ENCODE measurements around the gene VN1R4.
A peak's percentile ranks its signal among the peaks of the same experiment; 100 is the strongest.
"Not testable (repeated sequence)": the region's sequence is repeated elsewhere in the genome, so short reads cannot be mapped to it uniquely, and the experiment has no call there.

Gene VN1R4, protein sequence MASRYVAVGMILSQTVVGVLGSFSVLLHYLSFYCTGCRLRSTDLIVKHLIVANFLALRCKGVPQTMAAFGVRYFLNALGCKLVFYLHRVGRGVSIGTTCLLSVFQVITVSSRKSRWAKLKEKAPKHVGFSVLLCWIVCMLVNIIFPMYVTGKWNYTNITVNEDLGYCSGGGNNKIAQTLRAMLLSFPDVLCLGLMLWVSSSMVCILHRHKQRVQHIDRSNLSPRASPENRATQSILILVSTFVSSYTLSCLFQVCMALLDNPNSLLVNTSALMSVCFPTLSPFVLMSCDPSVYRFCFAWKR

DNA sequence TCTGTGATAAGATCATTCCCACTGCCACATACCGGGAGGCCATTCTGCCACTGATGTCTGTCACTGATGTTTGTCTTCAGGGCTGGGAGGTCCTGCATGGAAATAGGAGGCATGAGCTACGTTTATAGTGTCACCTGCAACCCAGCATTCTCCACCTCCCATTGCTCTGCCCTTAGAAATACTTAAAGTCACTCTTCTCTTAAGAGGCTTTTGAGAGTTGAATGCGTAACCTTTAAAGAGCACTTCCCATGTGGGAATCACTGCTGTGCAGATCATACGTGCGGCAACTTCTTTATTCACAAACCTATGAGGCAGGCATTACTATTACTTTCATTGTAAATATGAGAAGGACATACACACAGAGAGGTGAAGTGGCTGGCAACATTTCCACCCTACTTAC, at the start of gene VN1R4:
VN1R4 (minus strand) TSS at position 101 of the 400 bp plus-strand sequence; CDS start at position 43, 58 bp downstream.
- DNase-seq (ENCODE audit: low read depth in 2 of 2): not testable (repeated sequence)

- DNase-seq (ENCODE audit: low read depth in 2 of 2): no peak
These were observed 44.4 kb upstream of the VN1R4 start for GRCh38 chr19:53311897-53312296.

DNA sequence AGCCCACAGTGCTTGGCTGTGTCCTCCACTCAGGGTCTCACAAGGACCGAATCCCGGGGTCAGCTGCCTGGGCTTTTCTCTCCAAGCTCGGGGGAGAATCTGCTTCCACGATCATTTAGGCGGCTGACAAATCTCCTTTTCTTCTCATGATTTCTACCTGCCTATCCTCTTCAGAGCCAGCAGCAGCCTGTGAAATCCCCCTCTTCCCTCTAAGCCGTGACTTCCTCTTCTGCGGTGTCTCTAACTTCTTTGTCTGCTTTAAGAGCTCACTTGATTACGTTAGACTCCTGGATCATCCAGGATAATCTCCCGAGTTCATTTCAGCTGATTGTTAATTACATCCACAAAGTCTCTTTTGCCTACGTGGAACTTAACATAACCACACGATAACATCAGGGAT, 43.5 kb upstream of the VN1R4 start:
- no peak for DNase-seq (ENCODE audit: low read depth in 2 of 2)

DNA sequence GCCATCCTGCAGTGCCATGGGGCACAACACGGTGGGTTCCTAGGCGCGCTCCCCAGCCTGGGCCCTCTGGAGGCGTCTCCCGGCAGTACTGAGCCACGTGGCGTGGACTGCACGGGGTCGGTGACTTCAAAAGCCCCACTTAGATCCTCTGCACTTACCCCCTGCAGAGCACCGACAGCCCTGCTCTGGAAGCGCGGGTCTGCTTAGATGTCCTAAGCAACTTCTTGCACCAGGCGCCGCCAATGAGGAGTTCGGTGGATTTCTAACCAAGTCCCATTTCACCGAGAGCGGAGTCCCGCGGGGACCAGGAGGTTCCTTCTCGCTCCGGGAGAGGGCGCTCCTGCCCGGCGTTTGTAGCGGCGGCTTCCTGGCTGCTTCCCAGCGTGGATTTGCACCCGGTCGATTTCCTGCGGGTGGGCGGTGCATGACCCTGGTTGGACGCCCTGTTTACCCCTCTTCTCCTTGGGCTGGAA, 40.9 kb upstream of the VN1R4 start:
- DNase-seq (ENCODE audit: low read depth in 2 of 2): no peak

DNA sequence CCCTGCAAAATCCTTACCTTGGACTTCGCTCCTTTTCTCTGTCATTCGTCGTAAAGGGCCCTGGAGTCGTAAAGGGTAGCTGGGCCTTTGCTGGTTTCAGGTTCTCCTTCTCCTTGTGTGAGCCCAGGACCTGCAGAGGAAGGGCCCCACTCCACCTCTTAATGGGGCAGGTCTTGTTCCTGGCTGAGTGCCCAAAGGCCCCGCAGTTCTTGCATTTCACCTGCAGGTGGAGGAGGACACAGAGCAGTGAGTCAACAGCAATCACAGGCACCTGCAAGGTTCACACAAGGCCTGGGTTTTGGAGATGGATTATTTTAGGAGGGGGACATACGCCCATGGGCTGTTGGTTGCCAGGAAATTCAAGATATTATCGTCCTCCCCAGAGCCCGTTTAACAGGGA, 33.8 kb upstream of the VN1R4 start:
- DNase-seq (ENCODE audit: low read depth in 2 of 2): not testable (repeated sequence)

- DNase-seq (ENCODE audit: low read depth in 2 of 2): no peak
These were observed 27.4 kb upstream of the VN1R4 start for GRCh38 chr19:53294786-53295441.

- DNase-seq (ENCODE audit: low read depth in 2 of 2): no peak
These were observed 23.4 kb upstream of the VN1R4 start for GRCh38 chr19:53290758-53291549.

DNA sequence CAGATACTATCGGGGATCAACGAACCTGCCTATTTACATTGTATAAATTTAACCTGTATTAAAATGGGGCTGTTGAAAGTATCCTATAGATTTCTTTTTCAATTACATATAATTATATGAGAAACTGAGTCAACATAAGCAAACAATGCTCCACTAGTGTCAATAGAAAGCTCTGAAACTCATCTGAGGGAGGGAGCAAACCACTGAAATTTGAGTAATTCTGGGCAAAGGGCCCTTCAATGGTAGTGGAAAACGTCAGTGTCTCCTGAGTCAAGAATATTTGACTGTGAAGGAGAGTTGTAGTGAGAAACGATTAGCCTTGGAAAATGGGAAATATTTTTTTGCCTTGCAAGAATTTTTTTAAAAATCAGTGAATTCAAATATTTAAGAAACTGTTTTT, 17.6 kb upstream of the VN1R4 start:
- no peak for DNase-seq (ENCODE audit: low read depth in 2 of 2)

DNA sequence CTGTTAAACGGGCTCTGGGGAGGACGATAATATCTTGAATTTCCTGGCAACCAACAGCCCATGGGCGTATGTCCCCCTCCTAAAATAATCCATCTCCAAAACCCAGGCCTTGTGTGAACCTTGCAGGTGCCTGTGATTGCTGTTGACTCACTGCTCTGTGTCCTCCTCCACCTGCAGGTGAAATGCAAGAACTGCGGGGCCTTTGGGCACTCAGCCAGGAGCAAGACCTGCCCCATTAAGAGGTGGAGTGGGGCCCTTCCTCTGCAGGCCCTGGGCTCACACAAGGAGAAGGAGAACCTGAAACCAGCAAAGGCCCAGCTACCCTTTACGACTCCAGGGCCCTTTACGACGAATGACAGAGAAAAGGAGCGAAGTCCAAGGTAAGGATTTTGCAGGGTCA, 14.4 kb upstream of the VN1R4 start:
- not testable (repeated sequence) for DNase-seq (ENCODE audit: low read depth in 2 of 2)

DNA sequence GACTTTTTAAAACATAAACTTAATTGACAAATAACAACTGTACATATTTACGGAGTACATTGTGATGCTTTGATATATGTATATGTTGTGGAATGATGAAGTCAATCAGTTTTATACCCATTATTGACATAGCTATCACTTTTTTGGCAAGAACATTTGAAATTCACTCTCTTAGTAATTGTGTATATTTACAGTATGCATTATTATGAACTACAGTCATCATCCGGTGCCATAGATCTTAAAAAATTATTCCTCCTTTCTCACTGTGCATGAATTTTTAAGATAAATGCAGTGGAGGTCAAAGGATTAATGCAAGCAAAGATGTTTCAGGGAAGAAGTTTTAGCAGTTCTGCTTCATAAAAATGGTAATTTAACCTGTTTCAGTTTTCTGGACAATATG, 8.0 kb upstream of the VN1R4 start:
- DNase-seq (ENCODE audit: low read depth in 2 of 2): no peak

GRCh38 chr19:53272044-53272443, 4.5 kb upstream of the VN1R4 start:
- no peak for DNase-seq (ENCODE audit: low read depth in 2 of 2)

- not testable (repeated sequence) for DNase-seq (ENCODE audit: low read depth in 2 of 2)
These were observed 2.3 kb upstream of the VN1R4 start for GRCh38 chr19:53269861-53270260.

GRCh38 chr19:53257715-53258342, 9.7 kb downstream of the VN1R4 start, which contains the start of gene VN1R2:
Gene VN1R2 (plus strand): TSS chr19:53258292. CDS start chr19:53258376, 84 bp downstream.
- not testable (repeated sequence) for DNase-seq (ENCODE audit: low read depth in 2 of 2)

GRCh38 chr19:53254411-53255341, 12.8 kb downstream of the VN1R4 start, which contains the start of gene ZNF677:
Gene ZNF677 (minus strand): TSS chr19:53254873. CDS start chr19:53251550, 3,323 bp downstream.
- DNase-seq (ENCODE audit: low read depth in 2 of 2): peak; percentile 55 to 64

GRCh38 chr19:53246498-53246897, 21.0 kb downstream of the VN1R4 start:
- DNase-seq (ENCODE audit: low read depth in 2 of 2): no peak

DNA sequence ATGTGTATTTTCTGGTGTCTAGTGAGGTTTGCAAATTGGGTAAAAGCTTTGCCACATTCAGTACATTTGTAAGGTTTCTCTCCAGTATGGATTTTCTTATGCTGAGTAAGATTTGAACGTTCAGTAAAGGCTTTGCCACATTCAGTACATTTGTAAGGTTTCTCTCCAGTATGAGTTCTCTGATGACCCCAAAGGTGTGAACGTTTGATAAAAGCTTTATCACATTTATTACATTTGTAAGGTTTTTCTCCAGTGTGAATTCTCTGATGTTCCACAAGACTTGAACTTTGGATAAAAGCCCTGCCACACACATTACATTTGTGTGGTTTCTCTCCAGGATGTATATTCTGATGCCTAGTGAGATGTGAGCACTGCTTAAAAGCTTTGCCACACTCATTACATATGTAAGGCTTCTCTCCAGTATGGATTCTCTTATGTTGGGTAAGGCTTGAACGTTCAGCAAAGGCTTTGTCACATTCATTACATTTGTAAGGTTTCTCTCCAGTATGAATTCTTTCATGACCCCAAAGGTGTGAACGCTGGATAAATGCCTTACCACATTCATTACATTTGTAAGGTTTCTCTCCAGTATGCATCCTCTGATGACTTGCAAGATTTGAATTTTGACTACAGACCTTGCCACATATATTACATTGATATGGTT, 30.3 kb downstream of the VN1R4 start:
- no peak for DNase-seq (ENCODE audit: low read depth in 2 of 2)

DNA sequence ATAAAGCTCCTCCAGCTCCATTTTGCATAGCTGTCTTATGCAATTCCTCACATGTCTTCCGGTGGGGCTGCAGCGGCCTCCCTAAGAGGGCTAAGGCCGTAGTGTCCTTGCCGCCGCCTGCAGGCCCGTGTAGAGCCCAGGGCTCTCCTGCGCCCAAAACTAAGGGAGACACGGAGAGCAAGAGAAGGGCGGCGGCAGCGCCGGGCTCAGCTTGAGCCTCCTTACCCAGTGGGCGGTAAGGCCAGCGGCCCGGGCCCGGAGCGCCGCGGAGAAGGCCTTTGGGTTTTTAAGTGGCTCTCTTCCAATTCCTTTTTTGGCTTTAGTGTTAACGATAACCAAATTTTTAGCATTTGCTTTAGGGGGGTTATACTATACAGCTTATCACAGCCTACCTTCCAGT, 42.9 kb downstream of the VN1R4 start:
- DNase-seq (ENCODE audit: low read depth in 2 of 2): no peak

DNA sequence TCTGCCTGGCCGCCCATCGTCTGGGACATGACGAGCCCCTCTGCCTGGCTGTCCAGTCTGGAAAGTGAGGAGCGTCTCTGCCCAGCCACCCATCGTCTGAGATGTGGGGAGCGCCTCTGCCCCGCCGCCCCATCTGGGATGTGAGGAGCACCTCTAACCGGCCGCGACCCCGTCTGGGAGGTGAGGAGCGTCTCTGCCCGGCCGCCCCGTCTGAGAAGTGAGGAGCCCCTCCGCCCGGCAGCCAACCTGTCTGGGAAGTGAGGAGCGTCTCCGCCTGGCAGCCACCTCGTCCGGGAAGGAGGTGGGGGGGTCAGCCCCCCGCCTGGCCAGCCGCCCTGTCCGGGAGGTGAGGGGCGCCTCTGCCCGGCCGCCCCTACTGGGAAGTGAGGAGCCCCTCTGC, 44.8 kb downstream of the VN1R4 start:
- DNase-seq (ENCODE audit: low read depth in 2 of 2): not testable (repeated sequence)

Measured in stimulated activated CD4-positive, alpha-beta T cell treated with anti-CD3 and anti-CD28 coated beads, Interleukin-12 subunit alpha, Interleukin-12 subunit beta, amount 100 ng/mL, for 24 hours (primary cell).